NOMO-1 treated with DMSO at 0.1 percent for 48 hours (cell line): ENCODE results near the gene FXYD5.

ENCODE experiments used
- DNase-seq: peaks from one replicate; lab custom pipeline; 2025; ENCODE audit not compliant: unreplicated experiment; lab: John Stamatoyannopoulos, UW

FXYD5 gene

GRCh38 chr19:35155981-35156672 lies 1.6 kb downstream of the FXYD5 start:
- no peak for DNase-seq

GRCh38 chr19:35156673-35157014 lies 2.1 kb downstream of the FXYD5 start:
- DNase-seq = no peak

GRCh38 chr19:35157431-35157830 lies 2.9 kb downstream of the FXYD5 start:
- DNase-seq = no peak

- DNase-seq = no peak
These were observed 5.1 kb downstream of the FXYD5 start for GRCh38 chr19:35159606-35160005.

- no peak for DNase-seq
These were observed 6.3 kb downstream of the FXYD5 start for GRCh38 chr19:35160629-35161433.

- no peak for DNase-seq
These were observed 6.9 kb downstream of the FXYD5 start for GRCh38 chr19:35161434-35161743.

GRCh38 chr19:35162471-35163326 lies 8.2 kb downstream of the FXYD5 start:
- no peak for DNase-seq

GRCh38 chr19:35164418-35164817 lies 9.9 kb downstream of the FXYD5 start:
- DNase-seq = no peak

- no peak for DNase-seq
These were observed 10.9 kb downstream of the FXYD5 start for GRCh38 chr19:35165200-35166058.

- DNase-seq = no peak
These were observed 11.8 kb downstream of the FXYD5 start for GRCh38 chr19:35166100-35167063.

GRCh38 chr19:35167251-35168119 lies 12.9 kb downstream of the FXYD5 start:
- peak; percentile 62 for DNase-seq

GRCh38 chr19:35168196-35168595 lies 13.7 kb downstream of the FXYD5 start:
- no peak for DNase-seq

- no peak for DNase-seq
These were observed 14.9 kb downstream of the FXYD5 start for GRCh38 chr19:35169221-35169995.

- no peak for DNase-seq
These were observed 16.0 kb downstream of the FXYD5 start for GRCh38 chr19:35170359-35171061.

GRCh38 chr19:35171730-35172129 lies 17.2 kb downstream of the FXYD5 start:
- DNase-seq = no peak

GRCh38 chr19:35174226-35174625 lies 19.7 kb downstream of the FXYD5 start:
- DNase-seq = no peak

GRCh38 chr19:35176181-35176570 lies 21.6 kb downstream of the FXYD5 start:
- DNase-seq = no peak
